ENCODE measurements around the gene CCNY.

Gene CCNY

GRCh38 chr10:35540296-35541164 lies 204.2 kb downstream of the CCNY start:
- DNase-seq (ENCODE audit: low spot score in 2 of 2) (no peak), ATAC-seq (replicated peaks; ENCODE audit: extremely low read depth, poor library complexity, severe bottlenecking) (no peak)
- H3K27ac Mint-ChIP-seq (ENCODE audit: low read depth): no peak overlapping the region
- H3K27me3 Mint-ChIP-seq: no peaks in the 10 kb centered on the region
- peaks cover 39% of the 10 kb centered on the region for H3K4me1 Mint-ChIP-seq
- H3K36me3 Mint-ChIP-seq (ENCODE audit: insufficient read depth): peaks cover 13% of the 10 kb centered on the region
- peaks cover 9% of the 10 kb centered on the region for H3K9me3 Mint-ChIP-seq
- no peak overlapping the region for H3K4me3 Mint-ChIP-seq

- Mint-ChIP-seq H3K27me3 (no peaks in the 10 kb centered on the region), H3K27ac (ENCODE audit: low read depth) (peak overlapping the region; percentile 22), H3K4me3 (no peak overlapping the region), H3K9me3 (no peaks in the 10 kb centered on the region), H3K36me3 (ENCODE audit: insufficient read depth) (peaks cover 11% of the 10 kb centered on the region), H3K4me1 (peaks cover 33% of the 10 kb centered on the region)
- DNase-seq (ENCODE audit: low spot score in 2 of 2) (no peak), ATAC-seq (replicated peaks; ENCODE audit: extremely low read depth, poor library complexity, severe bottlenecking) (no peak)
These were observed 205.4 kb downstream of the CCNY start for GRCh38 chr10:35541720-35542119.

GRCh38 chr10:35542303-35542702 lies 206.0 kb downstream of the CCNY start:
- ATAC-seq (replicated peaks; ENCODE audit: extremely low read depth, poor library complexity, severe bottlenecking) (no peak), DNase-seq (ENCODE audit: low spot score in 2 of 2) (no peak)

GRCh38 chr10:35545079-35545657 lies 208.9 kb downstream of the CCNY start:
- Mint-ChIP-seq H3K36me3 (ENCODE audit: insufficient read depth) (peaks cover 6% of the 10 kb centered on the region), H3K4me1 (peaks cover 18% of the 10 kb centered on the region), H3K9me3 (no peaks in the 10 kb centered on the region), H3K4me3 (no peak overlapping the region), H3K27ac (ENCODE audit: low read depth) (no peak overlapping the region), H3K27me3 (no peaks in the 10 kb centered on the region)
- ATAC-seq (replicated peaks; ENCODE audit: extremely low read depth, poor library complexity, severe bottlenecking) (no peak), DNase-seq (ENCODE audit: low spot score in 2 of 2) (no peak)

More at GRCh38 chr10:35542303-35542702, 206.0 kb downstream of the CCNY start:
- Mint-ChIP-seq H3K27ac (ENCODE audit: low read depth) (peak overlapping the region; percentile 22), H3K27me3 (no peaks in the 10 kb centered on the region), H3K36me3 (ENCODE audit: insufficient read depth) (peaks cover 12% of the 10 kb centered on the region), H3K4me1 (peaks cover 33% of the 10 kb centered on the region), H3K9me3 (no peaks in the 10 kb centered on the region), H3K4me3 (no peak overlapping the region)

DNA sequence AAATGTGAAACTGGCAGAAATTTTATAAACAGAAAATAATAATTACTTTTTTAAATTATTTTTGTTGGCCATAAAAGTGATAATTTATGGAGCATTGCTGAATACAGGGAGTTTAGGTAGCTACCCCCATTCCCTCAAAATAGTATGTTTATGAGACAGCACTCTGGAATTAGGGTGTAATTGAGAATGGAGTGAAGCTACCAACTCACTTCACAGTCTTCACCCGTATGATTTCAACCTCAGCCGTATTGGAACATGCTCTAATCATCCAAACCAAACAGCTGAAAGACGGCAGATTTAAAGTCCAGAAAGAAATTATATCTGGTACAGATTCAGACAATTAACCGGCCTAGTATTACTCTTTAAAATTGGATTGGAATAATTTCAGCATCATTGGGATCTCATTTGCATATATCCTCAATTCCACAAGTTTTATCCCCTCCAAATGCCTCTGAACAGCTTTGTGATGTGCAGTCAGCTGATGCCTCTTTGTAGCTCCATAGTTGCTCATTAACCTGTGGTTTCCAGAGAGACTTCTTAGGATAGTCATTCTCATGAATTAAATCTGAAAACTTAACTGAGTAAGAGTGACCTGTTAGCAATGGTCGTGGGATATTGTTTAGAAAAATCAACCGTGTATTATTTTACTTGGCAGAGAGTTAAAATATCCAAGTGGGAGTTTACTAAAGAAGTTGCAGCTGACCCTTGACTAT lies 209.7 kb downstream of the CCNY start:
- ATAC-seq (replicated peaks; ENCODE audit: extremely low read depth, poor library complexity, severe bottlenecking) (no peak), DNase-seq (ENCODE audit: low spot score in 2 of 2) (no peak)
- peaks cover 18% of the 10 kb centered on the region for H3K4me1 Mint-ChIP-seq
- no peaks in the 10 kb centered on the region for H3K9me3 Mint-ChIP-seq
- no peaks in the 10 kb centered on the region for H3K27me3 Mint-ChIP-seq
- H3K4me3 Mint-ChIP-seq: no peak overlapping the region
- H3K27ac Mint-ChIP-seq (ENCODE audit: low read depth): no peak overlapping the region
- peaks cover 9% of the 10 kb centered on the region for H3K36me3 Mint-ChIP-seq (ENCODE audit: insufficient read depth)

DNA sequence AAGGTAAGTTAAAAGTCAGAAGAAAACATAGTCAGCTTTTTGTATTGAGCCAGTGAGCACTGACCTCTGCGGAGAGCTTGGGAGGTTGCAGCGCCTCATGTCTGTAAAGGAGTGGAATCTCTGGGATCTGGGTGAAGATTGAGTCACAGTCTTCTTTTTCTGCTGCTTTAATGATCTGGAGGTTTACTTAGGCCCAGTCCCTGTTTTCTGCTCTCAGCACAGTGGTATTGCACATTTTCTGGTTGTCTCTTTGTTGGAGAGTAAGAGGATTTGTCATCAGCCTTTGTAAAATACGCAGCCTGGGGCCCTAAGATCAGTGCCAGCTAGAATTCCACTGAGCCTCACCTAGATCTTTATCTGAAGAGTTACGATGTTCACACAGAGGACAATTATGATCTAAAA lies 210.5 kb downstream of the CCNY start:
- H3K36me3 Mint-ChIP-seq (ENCODE audit: insufficient read depth): peaks cover 11% of the 10 kb centered on the region

GRCh38 chr10:35552650-35553342 lies 216.5 kb downstream of the CCNY start:
- no peak overlapping the region for H3K27ac Mint-ChIP-seq (ENCODE audit: low read depth)
- H3K27me3 Mint-ChIP-seq: no peaks in the 10 kb centered on the region
- H3K4me3 Mint-ChIP-seq: no peak overlapping the region
- no peaks in the 10 kb centered on the region for H3K9me3 Mint-ChIP-seq
- DNase-seq (ENCODE audit: low spot score in 2 of 2): no peak
- no peak for ATAC-seq (replicated peaks; ENCODE audit: extremely low read depth, poor library complexity, severe bottlenecking)
- H3K36me3 Mint-ChIP-seq (ENCODE audit: insufficient read depth): peaks cover 25% of the 10 kb centered on the region
- H3K4me1 Mint-ChIP-seq: peaks cover 11% of the 10 kb centered on the region

More for the DNA sequence above, 210.5 kb downstream of the CCNY start:
- ATAC-seq (replicated peaks; ENCODE audit: extremely low read depth, poor library complexity, severe bottlenecking) (no peak), DNase-seq (ENCODE audit: low spot score in 2 of 2) (no peak)
- no peak overlapping the region for H3K27ac Mint-ChIP-seq (ENCODE audit: low read depth)
- H3K9me3 Mint-ChIP-seq: no peaks in the 10 kb centered on the region
- H3K27me3 Mint-ChIP-seq: no peaks in the 10 kb centered on the region
- peaks cover 17% of the 10 kb centered on the region for H3K4me1 Mint-ChIP-seq
- no peak overlapping the region for H3K4me3 Mint-ChIP-seq

DNA sequence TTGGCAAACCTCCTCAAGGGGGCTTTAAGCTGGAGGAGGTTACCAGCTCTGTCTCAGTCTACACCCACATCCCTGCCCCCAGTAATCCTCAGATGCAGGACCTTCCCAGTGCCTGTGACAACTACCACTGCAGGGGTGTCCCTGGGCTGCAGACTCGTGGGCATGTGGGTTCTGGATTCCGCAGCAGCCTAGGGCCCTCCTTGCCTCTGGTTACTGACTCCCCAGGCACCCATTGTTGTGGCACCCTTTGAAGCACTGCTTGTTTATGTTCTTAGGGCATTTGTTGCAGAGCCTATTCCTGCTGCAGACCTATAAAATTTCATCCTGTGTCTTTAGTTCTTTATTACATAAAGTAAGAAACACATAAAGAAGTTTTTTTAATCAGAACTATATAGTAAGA lies 217.7 kb downstream of the CCNY start:
- Mint-ChIP-seq H3K9me3 (no peaks in the 10 kb centered on the region), H3K4me1 (peaks cover 11% of the 10 kb centered on the region), H3K36me3 (ENCODE audit: insufficient read depth) (peaks cover 30% of the 10 kb centered on the region), H3K27me3 (no peaks in the 10 kb centered on the region), H3K4me3 (no peak overlapping the region), H3K27ac (ENCODE audit: low read depth) (no peak overlapping the region)
- DNase-seq (ENCODE audit: low spot score in 2 of 2) (no peak), ATAC-seq (replicated peaks; ENCODE audit: extremely low read depth, poor library complexity, severe bottlenecking) (no peak)

DNA sequence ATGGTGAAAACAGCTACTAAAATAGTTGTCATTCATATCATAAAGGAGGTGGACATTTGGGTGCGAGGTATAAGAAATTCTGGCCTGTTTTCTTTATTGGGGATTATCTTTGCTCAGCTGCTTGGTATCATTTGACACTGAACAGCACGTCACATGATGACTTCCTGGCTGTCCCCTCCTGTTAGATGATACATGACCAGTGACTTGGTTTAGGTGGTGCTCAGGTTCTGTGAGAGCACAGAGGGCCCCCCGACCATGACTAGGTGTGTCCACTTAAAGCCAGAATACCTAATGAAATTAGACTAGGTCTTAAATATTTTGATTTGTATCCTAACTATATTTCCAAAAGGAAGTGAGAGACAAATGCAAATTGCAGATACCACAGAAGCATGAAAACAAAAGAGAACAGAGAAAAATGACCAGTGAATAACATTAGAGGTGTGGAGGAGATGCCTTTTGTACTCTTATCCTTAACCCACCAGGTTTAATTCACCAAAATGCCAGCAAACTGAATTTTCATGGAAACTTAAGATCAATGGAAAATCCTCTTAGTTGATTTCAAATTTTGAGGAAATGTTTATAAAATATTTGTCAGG lies 218.2 kb downstream of the CCNY start:
- no peaks in the 10 kb centered on the region for H3K27me3 Mint-ChIP-seq
- no peak for DNase-seq (ENCODE audit: low spot score in 2 of 2)
- no peak overlapping the region for H3K27ac Mint-ChIP-seq (ENCODE audit: low read depth)
- ATAC-seq (replicated peaks; ENCODE audit: extremely low read depth, poor library complexity, severe bottlenecking): no peak
- no peak overlapping the region for H3K4me3 Mint-ChIP-seq
- peaks cover 30% of the 10 kb centered on the region for H3K36me3 Mint-ChIP-seq (ENCODE audit: insufficient read depth)
- no peaks in the 10 kb centered on the region for H3K9me3 Mint-ChIP-seq
- H3K4me1 Mint-ChIP-seq: peaks cover 11% of the 10 kb centered on the region

GRCh38 chr10:35555962-35556930 lies 219.9 kb downstream of the CCNY start:
- Mint-ChIP-seq H3K36me3 (ENCODE audit: insufficient read depth) (peaks cover 31% of the 10 kb centered on the region), H3K4me3 (no peak overlapping the region), H3K4me1 (no peaks in the 10 kb centered on the region), H3K27me3 (no peaks in the 10 kb centered on the region), H3K9me3 (no peaks in the 10 kb centered on the region), H3K27ac (ENCODE audit: low read depth) (no peak overlapping the region)
- ATAC-seq (replicated peaks; ENCODE audit: extremely low read depth, poor library complexity, severe bottlenecking) (no peak), DNase-seq (ENCODE audit: low spot score in 2 of 2) (no peak)

GRCh38 chr10:35558276-35558675 lies 222.0 kb downstream of the CCNY start:
- peaks cover 4% of the 10 kb centered on the region for H3K4me1 Mint-ChIP-seq
- ATAC-seq (replicated peaks; ENCODE audit: extremely low read depth, poor library complexity, severe bottlenecking) (no peak), DNase-seq (ENCODE audit: low spot score in 2 of 2) (no peak)
- H3K27me3 Mint-ChIP-seq: no peaks in the 10 kb centered on the region
- peaks cover 21% of the 10 kb centered on the region for H3K36me3 Mint-ChIP-seq (ENCODE audit: insufficient read depth)
- no peaks in the 10 kb centered on the region for H3K9me3 Mint-ChIP-seq
- H3K4me3 Mint-ChIP-seq: no peak overlapping the region
- no peak overlapping the region for H3K27ac Mint-ChIP-seq (ENCODE audit: low read depth)

Data from central memory CD8-positive, alpha-beta T cell (primary cell).